ENCODE results near the gene ZNF662. TPM values are rescaled to one million over a fixed set of nuclear protein-coding genes. Genes with fewer than 3 reads are reported as not detected.
"Not testable (repeated sequence)": the region's sequence is repeated elsewhere in the genome, so short reads cannot be mapped to it uniquely, and the experiment has no call there.

The ZNF662 gene
- total RNA-seq, 2 experiments from 2014 or later, result not detected

- intact Hi-C loops (cut with micrococcal nuclease; ENCODE audit: unreplicated experiment), result loop anchor here (1.0 kb wide), 2 partner anchors 50 to 100 kb away; no protein-coding TSS in a partner anchor
- BruUV-seq (replicated peaks), result no TSS peak
- peaks cover 11% of the 10 kb centered on the region for H3K4me1 ChIP-seq (ENCODE audit: insufficient read depth, low read length, poor library complexity, severe bottlenecking)
- H4K20me1 ChIP-seq (ENCODE audit: insufficient read depth, low read length), result no peaks in the 10 kb centered on the region
- H2AFZ ChIP-seq (ENCODE audit: low read length), result peak overlapping the region; percentile 90
- TF ChIP-seq CTCF (conservative IDR thresholded peaks at IDR 0.05; ENCODE audit: low read length) (peak; percentile 79), EZH2phosphoT487 (IDR thresholded peaks at IDR 0.05; ENCODE audit: borderline replicate concordance, low read depth, low read length) (no peak)
- DNase-seq (ENCODE audit: low spot score), result peak; percentile 92
- no peaks in the 10 kb centered on the region for H3K9me3 ChIP-seq (ENCODE audit: low read length)
- H3K27ac ChIP-seq (ENCODE audit: low read depth, low read length, poor library complexity, severe bottlenecking), result no peak overlapping the region
- ChIA-PET POLR2A (interaction anchor here (1.0 kb wide), 1 partner anchor 50 kb away, joined by 3 read pairs; no protein-coding TSS in a partner anchor), CTCF (ENCODE audit: unreplicated experiment) (interaction anchor here (0.9 to 1.3 kb wide), 2 partner anchors 49 to 101 kb away, joined by 5 to 10 read pairs; no protein-coding TSS in a partner anchor)
- no peaks in the 10 kb centered on the region for H3K36me3 ChIP-seq (ENCODE audit: insufficient read depth, low read length)
- H3K9me2 ChIP-seq (ENCODE audit: insufficient read depth, low read length), result no peaks in the 10 kb centered on the region
- peak overlapping the region; percentile 68 for H3K4me2 ChIP-seq (ENCODE audit: low read length)
- H3K4me3 ChIP-seq (ENCODE audit: low read depth, low read length, poor library complexity, severe bottlenecking), result peak overlapping the region; percentile 68
- no peaks in the 10 kb centered on the region for H3K79me2 ChIP-seq (ENCODE audit: insufficient read depth, low read depth, low read length)
Measured at GRCh38 chr3:42880601-42881451, 25.1 kb upstream of the ZNF662 start.

- intact Hi-C loops (cut with micrococcal nuclease; ENCODE audit: unreplicated experiment); DNase-seq (ENCODE audit: low spot score); BruUV-seq (replicated peaks); H3K9me2 ChIP-seq (ENCODE audit: insufficient read depth, low read length); CTCF ChIA-PET (ENCODE audit: unreplicated experiment); H3K4me3 ChIP-seq (ENCODE audit: low read depth, low read length, poor library complexity, severe bottlenecking); H3K4me2 ChIP-seq (ENCODE audit: low read length); H4K20me1 ChIP-seq (ENCODE audit: insufficient read depth, low read length); H3K9me3 ChIP-seq (ENCODE audit: low read length); H3K79me2 ChIP-seq (ENCODE audit: insufficient read depth, low read depth, low read length); H2AFZ ChIP-seq (ENCODE audit: low read length); H3K36me3 ChIP-seq (ENCODE audit: insufficient read depth, low read length); H3K27ac ChIP-seq (ENCODE audit: low read depth, low read length, poor library complexity, severe bottlenecking): not testable (repeated sequence)
- POLR2A ChIA-PET, result interaction anchor here (1.0 kb wide), 1 partner anchor 100 kb away, joined by 3 read pairs; no protein-coding TSS in a partner anchor
- H3K4me1 ChIP-seq (ENCODE audit: insufficient read depth, low read length, poor library complexity, severe bottlenecking), result peaks cover 11% of the 10 kb centered on the region
Measured at GRCh38 chr3:42883251-42883930, 22.6 kb upstream of the ZNF662 start.

- intact Hi-C loops (cut with micrococcal nuclease; ENCODE audit: unreplicated experiment), result no loop called here
- Histone ChIP-seq H3K36me3 (ENCODE audit: insufficient read depth, low read length) (no peaks in the 10 kb centered on the region), H3K4me1 (ENCODE audit: insufficient read depth, low read length, poor library complexity, severe bottlenecking) (peaks cover 11% of the 10 kb centered on the region), H3K79me2 (ENCODE audit: insufficient read depth, low read depth, low read length) (no peaks in the 10 kb centered on the region), H3K4me2 (ENCODE audit: low read length) (no peak overlapping the region), H3K9me2 (ENCODE audit: insufficient read depth, low read length) (no peaks in the 10 kb centered on the region), H3K4me3 (ENCODE audit: low read depth, low read length, poor library complexity, severe bottlenecking) (no peak overlapping the region), H4K20me1 (ENCODE audit: insufficient read depth, low read length) (no peaks in the 10 kb centered on the region), H2AFZ (ENCODE audit: low read length) (no peak overlapping the region), H3K9me3 (ENCODE audit: low read length) (no peaks in the 10 kb centered on the region), H3K27ac (ENCODE audit: low read depth, low read length, poor library complexity, severe bottlenecking) (no peak overlapping the region)
- POLR2A ChIA-PET, result no interaction called here
- CTCF ChIA-PET (ENCODE audit: unreplicated experiment), result no interaction called here
- no TSS peak for BruUV-seq (replicated peaks)
- TF ChIP-seq CTCF (conservative IDR thresholded peaks at IDR 0.05; ENCODE audit: low read length) (no peak), EZH2phosphoT487 (IDR thresholded peaks at IDR 0.05; ENCODE audit: borderline replicate concordance, low read depth, low read length) (no peak)
- DNase-seq (ENCODE audit: low spot score), result no peak
Measured at GRCh38 chr3:42884324-42884723, 21.6 kb upstream of the ZNF662 start.

Data from OCI-LY7 (cell line).